K562 (cell line): ENCODE data around the gene MKRN1. TPM values are rescaled to one million over a fixed set of nuclear protein-coding genes. Genes with fewer than 3 reads are reported as not detected.
A peak's percentile ranks its signal among the peaks of the same experiment; 100 is the strongest.

Experiments used
- ARID2 ChIP-seq: fragments of 450-650 bp; IDR thresholded peaks from 2 replicates; pipeline ENCODE4 v1.6.1; 2017; ENCODE audit warnings: antibody characterized with exemption, mild to moderate bottlenecking
- ARNT ChIP-seq, 2 experiments: fragments of 450-650 bp; IDR thresholded peaks; 2 replicates each; pipeline ENCODE4 v1.6.1; 2016; ENCODE audit warnings: mild to moderate bottlenecking in 1 of 2
- CREB1 ChIP-seq, 2 experiments: sonication (generic) in 1 of 2; formaldehyde crosslinking in 1 of 2; IDR thresholded peaks; 2 replicates each; pipeline versions ENCODE4 v1.6.1 to v1.8.0; 2012 to 2022; ENCODE audit warnings: inconsistent platforms in 1 of 2, mild to moderate bottlenecking in 1 of 2, missing genetic modification reagents in 1 of 2, moderate library complexity in 1 of 2
- E2F3 ChIP-seq: fragments of 250-450 bp; sonication (Bioruptor Pico); IDR thresholded peaks from 2 replicates; pipeline ENCODE4 v1.4.0; 2020; ENCODE audit warnings: mild to moderate bottlenecking
- EP300 ChIP-seq: IDR thresholded peaks from 2 replicates; pipeline ENCODE4 v1.6.1; 2012; ENCODE audit warnings: low read length, improper control_type of control experiment
- GATAD2A ChIP-seq: fragments of 450-650 bp; IDR thresholded peaks from 2 replicates; pipeline ENCODE4 v1.6.1; 2017
- GTF2F1 ChIP-seq: IDR thresholded peaks from 2 replicates; pipeline ENCODE4 v1.6.1; 2011; ENCODE audit warnings: low read depth, low read length, improper control_type of control experiment
- GTF3C2 ChIP-seq: IDR thresholded peaks from 3 replicates; pipeline ENCODE4 v1.6.1; 2011; ENCODE audit warnings: borderline replicate concordance, mild to moderate bottlenecking, moderate library complexity; ENCODE audit not compliant: insufficient read length; ENCODE audit errors: extremely low read depth
- ILF3 ChIP-seq: fragments of 450-650 bp; IDR thresholded peaks from 2 replicates; pipeline ENCODE4 v1.6.1; 2018; ENCODE audit warnings: antibody characterized with exemption, mild to moderate bottlenecking, moderate library complexity, borderline replicate concordance
- MCM2 ChIP-seq: fragments of 450-650 bp; IDR thresholded peaks from 2 replicates; pipeline ENCODE4 v1.6.1; 2017; ENCODE audit warnings: low read depth, mild to moderate bottlenecking
- NFIC ChIP-seq: fragments of 450-650 bp; IDR thresholded peaks from 2 replicates; pipeline ENCODE4 v1.6.1; 2017; ENCODE audit warnings: mild to moderate bottlenecking, inconsistent platforms
- PTRF ChIP-seq: fragments of 450-650 bp; IDR thresholded peaks from 2 replicates; pipeline ENCODE4 v1.6.1; 2016; ENCODE audit warnings: mild to moderate bottlenecking, missing genetic modification characterization, missing compliant biosample characterization
- RFX5 ChIP-seq: IDR thresholded peaks from 2 replicates; pipeline ENCODE4 v1.6.1; 2011; ENCODE audit warnings: low read depth, mild to moderate bottlenecking, improper control_type of control experiment, low read length
- RNF219 ChIP-seq: fragments of 250-450 bp; sonication (Bioruptor Pico); IDR thresholded peaks from 2 replicates; pipeline ENCODE4 v1.5.0; 2022; ENCODE audit warnings: mild to moderate bottlenecking
- SOX6 ChIP-seq: fragments of 450-650 bp; IDR thresholded peaks from 2 replicates; pipeline ENCODE4 v1.6.1; 2014; ENCODE audit warnings: mild to moderate bottlenecking
- SPI1 ChIP-seq: IDR thresholded peaks from 2 replicates; pipeline ENCODE4 v1.6.1; 2011; ENCODE audit warnings: low read depth, low read length, control low read depth, borderline replicate concordance
- TGIF2 ChIP-seq: sonication (generic); formaldehyde crosslinking; IDR thresholded peaks from 2 replicates; pipeline ENCODE4 v1.8.1; 2022; ENCODE audit warnings: mild to moderate bottlenecking, missing genetic modification reagents, moderate library complexity
- polyA plus RNA-seq, 8 experiments: library from polyadenylated mRNA; depleted of rRNA in 4 of 8; stranded (reverse) in 5 of 8; unstranded in 3 of 8; fragments of >200 nt; fragmentation: Nextera tagmentation in 2 of 8; fragmentation: Illumina TruSeq in 1 of 8; extraction: Ambion mirVana in 2 of 8; extraction: Trizol in 1 of 8; gene quantifications; 2 replicates each; pipeline versions ENCODE4 v1.2.1 to v1.2.3, GENCODE V29; 2011 to 2014; ENCODE audit warnings: inconsistent platforms in 1 of 8, missing spikeins in 1 of 8
- total RNA-seq, 7 experiments: library from RNA; depleted of rRNA in 6 of 7; stranded (reverse); fragments of >200 nt in 6 of 7; fragmentation: Illumina TruSeq in 2 of 7; extraction: Trizol in 2 of 7; gene quantifications; 2 replicates each; pipeline versions ENCODE4 v1.2.1 to v1.2.3, GENCODE V29; 2011 to 2021; ENCODE audit warnings: low replicate concordance in 1 of 7
- TF ChIP-seq, protein P1 (sequence below): conservative IDR thresholded peaks from 2 replicates; pipeline ENCODE4 v1.6.1; 2011; ENCODE audit warnings: low read depth, mild to moderate bottlenecking, low read length; ENCODE audit not compliant: control insufficient read depth
- TF ChIP-seq, protein P2 (sequence below): sonication (generic); formaldehyde crosslinking; IDR thresholded peaks from 2 replicates; pipeline ENCODE4 v1.8.1; 2023; ENCODE audit warnings: mild to moderate bottlenecking, missing genetic modification reagents, moderate library complexity

The MKRN1 gene
- total and polyA plus RNA-seq, 9 of the 15 experiments (the other 6 are each of a cell fraction or from before 2014, with no cell fraction given): 30.5 to 90.3 (median 76.0) TPM

DNA sequence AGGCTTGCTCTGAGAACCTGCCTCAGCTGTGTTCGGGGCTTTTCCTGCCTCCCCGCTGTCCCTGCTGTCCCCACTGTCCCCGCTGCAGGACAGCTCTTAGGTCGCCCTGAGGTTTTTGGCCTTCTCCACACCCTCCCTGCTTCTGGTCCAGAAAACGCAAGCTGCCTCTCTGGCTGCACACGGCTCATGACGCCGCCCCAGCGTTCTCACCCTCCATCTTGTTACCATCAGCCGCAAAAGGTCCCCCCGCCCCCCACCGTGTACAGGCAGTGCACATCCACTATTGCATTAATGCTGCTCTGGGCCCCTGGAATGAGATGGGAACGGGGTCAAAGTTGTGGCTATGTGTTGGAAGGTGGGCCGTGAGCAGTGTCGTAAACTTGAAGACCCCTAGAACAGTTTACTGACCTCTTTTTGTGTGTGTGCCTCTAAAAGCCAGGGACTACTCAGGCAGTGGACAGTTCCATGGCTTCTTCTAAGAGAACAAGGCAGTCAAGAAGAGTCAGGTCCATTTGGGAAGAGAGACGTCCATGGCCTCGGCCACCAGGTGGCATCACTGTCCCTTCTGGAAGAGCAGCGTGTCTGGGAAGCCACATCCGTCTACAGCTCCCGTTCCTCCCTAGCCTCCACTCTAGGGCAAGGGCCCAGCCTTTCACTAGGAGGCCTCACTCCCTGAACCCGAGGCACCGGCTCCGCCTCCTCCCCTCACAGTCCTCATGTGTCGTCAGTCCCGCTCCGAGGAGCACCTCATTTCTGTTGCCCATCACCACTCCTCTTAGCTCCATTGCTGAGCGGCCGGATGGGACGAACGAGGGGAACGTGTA, 38.5 kb upstream of the MKRN1 start (continued):
- TF ChIP-seq GTF3C2: no peak
- TF ChIP-seq RNF219 (CRISPR knock-in tag): no peak
- 0 out of 2 replicates have a peak, but pooled peaks have one; percentile 28 for TF ChIP-seq GTF2F1
- TF ChIP-seq NFIC: peak; percentile 15; the same call in 1 of the 2 replicates
- TF ChIP-seq RFX5: no peak
- TF ChIP-seq, protein P1, sequence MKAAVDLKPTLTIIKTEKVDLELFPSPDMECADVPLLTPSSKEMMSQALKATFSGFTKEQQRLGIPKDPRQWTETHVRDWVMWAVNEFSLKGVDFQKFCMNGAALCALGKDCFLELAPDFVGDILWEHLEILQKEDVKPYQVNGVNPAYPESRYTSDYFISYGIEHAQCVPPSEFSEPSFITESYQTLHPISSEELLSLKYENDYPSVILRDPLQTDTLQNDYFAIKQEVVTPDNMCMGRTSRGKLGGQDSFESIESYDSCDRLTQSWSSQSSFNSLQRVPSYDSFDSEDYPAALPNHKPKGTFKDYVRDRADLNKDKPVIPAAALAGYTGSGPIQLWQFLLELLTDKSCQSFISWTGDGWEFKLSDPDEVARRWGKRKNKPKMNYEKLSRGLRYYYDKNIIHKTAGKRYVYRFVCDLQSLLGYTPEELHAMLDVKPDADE: no peak
- TF ChIP-seq SPI1: 0 out of 2 replicates have a peak, but pooled peaks have one; percentile 36
- no peak for TF ChIP-seq TGIF2 (CRISPR knock-in tag)
- 0 out of 2 replicates have a peak, but pooled peaks have one; percentile 24 for TF ChIP-seq SOX6
- TF ChIP-seq EP300: peak; percentile 28; the same call in 1 of the 2 replicates
- TF ChIP-seq ARNT (IDR thresholded peaks at IDR 0.05): peak in 1 of 2 experiments; percentile 75; a peak in 1 of 4 replicates
- TF ChIP-seq ILF3: no peak
- no peak for TF ChIP-seq GATAD2A
- TF ChIP-seq MCM2: no peak
- TF ChIP-seq ARID2: peak; percentile 94
- no peak for TF ChIP-seq PTRF
- TF ChIP-seq, protein P2, sequence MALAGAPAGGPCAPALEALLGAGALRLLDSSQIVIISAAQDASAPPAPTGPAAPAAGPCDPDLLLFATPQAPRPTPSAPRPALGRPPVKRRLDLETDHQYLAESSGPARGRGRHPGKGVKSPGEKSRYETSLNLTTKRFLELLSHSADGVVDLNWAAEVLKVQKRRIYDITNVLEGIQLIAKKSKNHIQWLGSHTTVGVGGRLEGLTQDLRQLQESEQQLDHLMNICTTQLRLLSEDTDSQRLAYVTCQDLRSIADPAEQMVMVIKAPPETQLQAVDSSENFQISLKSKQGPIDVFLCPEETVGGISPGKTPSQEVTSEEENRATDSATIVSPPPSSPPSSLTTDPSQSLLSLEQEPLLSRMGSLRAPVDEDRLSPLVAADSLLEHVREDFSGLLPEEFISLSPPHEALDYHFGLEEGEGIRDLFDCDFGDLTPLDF (CRISPR knock-in tag): no peak
- TF ChIP-seq CREB1 (IDR thresholded peaks at IDR 0.05): no peak
- TF ChIP-seq CREB1 (CRISPR knock-in tag; IDR thresholded peaks at IDR 0.05): no peak
- TF ChIP-seq E2F3: no peak
